Retinal pigment epithelial cell (primary cell): ENCODE data around the gene KNSTRN.

ENCODE experiments used
- DNase-seq: peaks from one replicate; pipeline ENCODE4 v3.0.0-alpha.2; 2010; ENCODE audit warnings: low read depth
- H3K4me3 ChIP-seq: 2 replicates; pipeline ENCODE4 v1.5.1; 2011; ENCODE audit warnings: mild to moderate bottlenecking, low read length, control low read depth, moderate library complexity
- CTCF ChIP-seq: conservative IDR thresholded peaks from 2 replicates; pipeline ENCODE4 v1.5.1; 2011; ENCODE audit warnings: low read depth, low read length, control low read depth, inconsistent platforms

The KNSTRN gene

GRCh38 chr15:40443846-40444245, 61.3 kb downstream of the KNSTRN start:
- no peak for TF ChIP-seq CTCF

More at GRCh38 chr15:40443846-40444245, 61.3 kb downstream of the KNSTRN start:
- no peak for DNase-seq
- H3K4me3 ChIP-seq = no peak overlapping the region
